Measurements from ENCODE around the gene GALR2. TPM values are rescaled to one million over a fixed set of nuclear protein-coding genes. Genes with fewer than 3 reads are reported as not detected.

GALR2 gene
- total RNA-seq, 2 donors from 2014 or later, result not detected

DNA sequence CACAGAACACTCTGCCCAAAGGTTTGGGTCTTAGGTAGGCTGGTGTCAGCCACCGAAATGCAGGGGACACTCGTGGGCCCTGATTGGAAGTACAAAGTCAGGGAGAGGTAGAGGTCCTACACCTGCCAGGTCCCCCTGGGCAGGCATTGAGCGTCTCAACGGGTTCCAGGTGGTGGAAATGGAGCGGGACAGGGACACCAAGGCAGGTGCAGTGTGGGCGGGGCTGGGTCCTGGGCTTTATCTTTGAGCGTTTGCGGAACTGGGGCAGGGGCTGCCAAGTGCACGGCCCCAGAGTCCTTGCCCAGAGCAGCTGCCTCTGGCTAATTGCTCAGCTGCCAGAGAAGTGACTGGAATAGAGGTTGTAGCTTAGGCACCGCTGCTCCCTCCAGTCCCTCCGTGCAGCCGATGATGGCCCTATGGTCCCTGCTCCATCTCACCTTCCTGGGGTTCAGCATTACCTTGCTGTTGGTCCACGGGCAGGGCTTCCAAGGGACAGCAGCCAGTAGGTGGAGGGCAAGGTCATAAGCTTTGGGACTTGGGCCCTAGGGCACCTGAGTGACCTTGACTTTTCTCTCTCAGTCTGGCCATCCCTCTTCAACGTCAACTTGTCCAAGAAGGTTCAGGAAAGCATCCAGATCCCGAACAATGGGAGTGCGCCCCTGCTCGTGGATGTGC is 4.4 kb downstream of the GALR2 start, which contains the start of gene ZACN:
TSS of gene ZACN (plus strand) at position 323 of the 675 bp plus-strand sequence. CDS start at position 406, 83 bp downstream.
- H3K4me3 ChIP-seq, result no peak within 1 kb of the TSS
- peaks cover 30 to 41% of the 10 kb centered on the region in 2 donors for H3K27me3 ChIP-seq
- peaks cover 9% of the 10 kb centered on the region for H3K36me3 ChIP-seq
- TF ChIP-seq, protein P1, sequence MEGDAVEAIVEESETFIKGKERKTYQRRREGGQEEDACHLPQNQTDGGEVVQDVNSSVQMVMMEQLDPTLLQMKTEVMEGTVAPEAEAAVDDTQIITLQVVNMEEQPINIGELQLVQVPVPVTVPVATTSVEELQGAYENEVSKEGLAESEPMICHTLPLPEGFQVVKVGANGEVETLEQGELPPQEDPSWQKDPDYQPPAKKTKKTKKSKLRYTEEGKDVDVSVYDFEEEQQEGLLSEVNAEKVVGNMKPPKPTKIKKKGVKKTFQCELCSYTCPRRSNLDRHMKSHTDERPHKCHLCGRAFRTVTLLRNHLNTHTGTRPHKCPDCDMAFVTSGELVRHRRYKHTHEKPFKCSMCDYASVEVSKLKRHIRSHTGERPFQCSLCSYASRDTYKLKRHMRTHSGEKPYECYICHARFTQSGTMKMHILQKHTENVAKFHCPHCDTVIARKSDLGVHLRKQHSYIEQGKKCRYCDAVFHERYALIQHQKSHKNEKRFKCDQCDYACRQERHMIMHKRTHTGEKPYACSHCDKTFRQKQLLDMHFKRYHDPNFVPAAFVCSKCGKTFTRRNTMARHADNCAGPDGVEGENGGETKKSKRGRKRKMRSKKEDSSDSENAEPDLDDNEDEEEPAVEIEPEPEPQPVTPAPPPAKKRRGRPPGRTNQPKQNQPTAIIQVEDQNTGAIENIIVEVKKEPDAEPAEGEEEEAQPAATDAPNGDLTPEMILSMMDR (IDR thresholded peaks at IDR 0.05), result no peak
- peaks cover 0 to 49% of the 10 kb centered on the region in 2 donors for H3K4me1 ChIP-seq
- no peak for DNase-seq (ENCODE audit: low spot score)
- no peaks in the 10 kb centered on the region for H3K9me3 ChIP-seq
- H3K27ac ChIP-seq, result no peak within 1 kb of the TSS

DNA sequence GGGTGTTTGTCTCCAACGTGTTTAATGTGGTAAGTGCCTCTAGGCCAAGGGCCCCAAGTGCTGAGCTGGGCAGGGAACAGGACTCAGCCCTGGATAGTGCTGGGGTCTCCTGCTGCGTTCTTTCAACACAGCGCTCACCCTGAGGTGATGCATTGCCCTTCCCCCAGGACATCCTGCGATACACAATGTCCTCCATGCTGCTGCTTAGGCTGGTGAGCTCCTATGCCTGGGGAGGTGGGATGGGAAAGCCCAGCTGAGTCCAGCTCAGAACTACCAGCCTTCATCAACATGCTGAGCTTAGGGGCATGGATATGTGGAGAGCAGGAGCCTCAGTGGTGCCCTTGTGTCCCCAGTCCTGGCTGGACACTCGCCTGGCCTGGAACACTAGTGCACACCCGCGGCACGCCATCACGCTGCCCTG is 5.0 kb downstream of the GALR2 start:
- H3K4me1 ChIP-seq, result peaks cover 0 to 43% of the 10 kb centered on the region in 2 donors
- TF ChIP-seq, protein P1 (IDR thresholded peaks at IDR 0.05), result no peak

DNA sequence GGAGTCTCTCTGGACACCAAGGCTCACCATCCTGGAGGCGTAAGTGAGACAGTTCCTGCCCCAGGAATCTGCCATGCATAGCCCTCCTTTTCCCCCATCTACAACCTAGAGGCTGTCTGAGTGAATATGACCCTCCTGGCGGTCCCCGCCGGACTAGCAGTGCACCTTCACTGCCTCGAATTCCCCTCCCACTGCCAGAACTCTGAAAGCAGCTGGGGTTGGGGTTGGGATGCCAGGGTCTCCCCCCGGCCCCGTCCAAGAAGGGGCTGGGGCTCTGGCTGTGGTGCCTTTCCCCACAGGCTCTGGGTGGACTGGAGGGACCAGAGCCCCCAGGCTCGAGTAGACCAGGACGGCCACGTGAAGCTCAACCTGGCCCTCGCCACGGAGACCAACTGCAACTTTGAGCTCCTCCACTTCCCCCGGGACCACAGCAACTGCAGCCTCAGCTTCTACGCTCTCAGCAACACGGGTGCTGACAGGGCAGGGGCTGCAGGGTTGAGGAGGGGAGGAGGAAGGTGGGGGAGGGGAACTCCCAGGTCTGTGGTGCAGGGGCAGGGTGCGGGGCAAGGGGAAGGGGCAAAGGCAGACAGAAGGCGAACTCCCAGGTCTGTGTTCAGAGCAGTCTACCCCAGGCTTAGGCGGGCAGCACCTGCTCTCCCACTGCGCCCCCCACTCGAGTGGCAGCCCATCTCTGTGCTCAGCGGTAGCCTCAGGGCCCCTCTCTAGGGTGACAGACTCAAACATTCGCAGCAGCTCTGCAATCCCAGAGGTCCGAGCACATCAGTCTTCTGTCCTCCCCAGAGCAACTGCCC is 5.6 kb downstream of the GALR2 start:
- TF ChIP-seq, protein P1 (IDR thresholded peaks at IDR 0.05), result no peak
- H3K36me3 ChIP-seq, result peaks cover 21% of the 10 kb centered on the region
- DNase-seq (ENCODE audit: low spot score), result no peak
- H3K9me3 ChIP-seq, result no peaks in the 10 kb centered on the region
- H3K27ac ChIP-seq, result no peak overlapping the region
- H3K27me3 ChIP-seq, result peaks cover 19 to 30% of the 10 kb centered on the region in 2 donors
- no peak overlapping the region for H3K4me3 ChIP-seq
- peaks cover 0 to 37% of the 10 kb centered on the region in 2 donors for H3K4me1 ChIP-seq

More for the DNA sequence above, 5.0 kb downstream of the GALR2 start:
- Histone ChIP-seq H3K27ac (no peak overlapping the region), H3K27me3 (peaks cover 25 to 36% of the 10 kb centered on the region in 2 donors), H3K36me3 (peaks cover 15% of the 10 kb centered on the region), H3K4me3 (no peak overlapping the region), H3K9me3 (no peaks in the 10 kb centered on the region)
- DNase-seq (ENCODE audit: low spot score), result no peak

DNA sequence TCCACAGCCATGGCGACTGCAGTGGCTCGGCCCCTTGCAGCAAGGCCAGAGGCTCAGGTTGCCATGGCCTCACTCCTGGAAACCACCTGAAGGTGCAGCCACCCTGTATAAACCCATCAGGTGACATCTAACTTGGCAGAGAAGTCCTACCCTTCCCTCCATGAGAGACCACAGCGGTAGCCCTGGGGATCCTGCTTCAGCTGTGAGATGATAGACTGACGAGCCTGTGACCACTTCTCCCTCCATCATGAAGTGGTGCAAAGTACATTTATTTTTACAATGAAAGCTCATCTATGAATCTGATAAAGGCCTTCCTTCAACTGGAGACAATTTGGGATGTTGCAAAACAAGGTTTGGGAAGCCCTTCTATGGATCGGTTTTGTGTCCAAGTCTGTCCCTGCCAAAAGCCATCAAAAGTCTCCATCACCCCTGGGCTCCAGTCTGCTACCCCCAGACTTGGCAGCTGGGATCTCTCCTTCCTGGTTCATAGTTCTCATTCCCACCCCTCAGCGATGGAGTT is 6.2 kb downstream of the GALR2 start:
- H3K27me3 ChIP-seq, result peaks cover 14 to 25% of the 10 kb centered on the region in 2 donors
- TF ChIP-seq, protein P1 (IDR thresholded peaks at IDR 0.05), result no peak
- no peak overlapping the region for H3K4me3 ChIP-seq
- peaks cover 27% of the 10 kb centered on the region for H3K36me3 ChIP-seq
- peaks cover 0 to 30% of the 10 kb centered on the region in 2 donors for H3K4me1 ChIP-seq
- H3K27ac ChIP-seq, result no peak overlapping the region
- H3K9me3 ChIP-seq, result no peaks in the 10 kb centered on the region
- DNase-seq (ENCODE audit: low spot score), result no peak

DNA sequence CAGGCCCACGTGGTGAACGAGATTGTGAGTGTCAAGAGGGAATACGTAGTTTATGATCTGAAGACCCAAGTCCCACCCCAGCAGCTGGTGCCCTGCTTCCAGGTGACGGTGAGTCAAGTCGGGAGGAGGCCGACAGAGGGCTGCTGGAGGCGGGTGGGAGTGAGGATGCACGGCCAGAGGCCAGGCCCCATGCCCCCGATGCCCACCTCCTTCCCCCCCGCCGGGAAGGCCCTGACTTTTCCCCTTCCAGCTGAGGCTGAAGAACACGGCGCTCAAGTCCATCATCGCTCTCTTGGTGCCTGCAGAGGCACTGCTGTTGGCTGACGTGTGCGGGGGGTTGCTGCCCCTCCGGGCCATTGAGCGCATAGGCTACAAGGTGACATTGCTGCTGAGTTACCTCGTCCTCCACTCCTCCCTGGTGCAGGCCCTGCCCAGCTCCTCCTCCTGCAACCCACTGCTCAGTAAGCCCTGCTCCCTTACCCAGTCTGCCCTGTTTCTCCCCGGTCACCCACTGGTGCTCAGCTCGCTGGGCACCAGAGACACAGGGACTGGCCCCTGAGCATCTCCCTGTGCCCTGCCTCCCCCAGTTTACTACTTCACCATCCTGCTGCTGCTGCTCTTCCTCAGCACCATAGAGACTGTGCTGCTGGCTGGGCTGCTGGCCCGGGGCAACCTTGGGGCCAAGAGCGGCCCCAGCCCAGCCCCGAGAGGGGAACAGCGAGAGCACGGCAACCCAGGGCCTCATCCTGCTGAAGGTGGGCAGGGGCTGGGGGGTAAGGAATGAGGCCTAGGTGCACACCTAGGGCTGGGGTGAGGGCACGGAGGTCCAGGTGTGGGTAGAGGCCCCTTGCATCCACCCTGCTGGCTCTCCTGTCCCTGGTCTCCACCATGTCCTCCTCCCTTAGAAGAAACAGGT is 7.0 kb downstream of the GALR2 start:
- H3K4me3 ChIP-seq, result no peak overlapping the region
- TF ChIP-seq, protein P1 (IDR thresholded peaks at IDR 0.05), result no peak
- H3K36me3 ChIP-seq, result peaks cover 35% of the 10 kb centered on the region
- H3K27ac ChIP-seq, result no peak overlapping the region
- peaks cover 0 to 23% of the 10 kb centered on the region in 2 donors for H3K4me1 ChIP-seq
- H3K27me3 ChIP-seq, result peaks cover 6 to 18% of the 10 kb centered on the region in 2 donors
- DNase-seq (ENCODE audit: low spot score), result no peak
- H3K9me3 ChIP-seq, result no peaks in the 10 kb centered on the region

All from right atrium auricular region (tissue), 2 donors.